Measurements from ENCODE around the gene CDC73.

CDC73 gene

DNA sequence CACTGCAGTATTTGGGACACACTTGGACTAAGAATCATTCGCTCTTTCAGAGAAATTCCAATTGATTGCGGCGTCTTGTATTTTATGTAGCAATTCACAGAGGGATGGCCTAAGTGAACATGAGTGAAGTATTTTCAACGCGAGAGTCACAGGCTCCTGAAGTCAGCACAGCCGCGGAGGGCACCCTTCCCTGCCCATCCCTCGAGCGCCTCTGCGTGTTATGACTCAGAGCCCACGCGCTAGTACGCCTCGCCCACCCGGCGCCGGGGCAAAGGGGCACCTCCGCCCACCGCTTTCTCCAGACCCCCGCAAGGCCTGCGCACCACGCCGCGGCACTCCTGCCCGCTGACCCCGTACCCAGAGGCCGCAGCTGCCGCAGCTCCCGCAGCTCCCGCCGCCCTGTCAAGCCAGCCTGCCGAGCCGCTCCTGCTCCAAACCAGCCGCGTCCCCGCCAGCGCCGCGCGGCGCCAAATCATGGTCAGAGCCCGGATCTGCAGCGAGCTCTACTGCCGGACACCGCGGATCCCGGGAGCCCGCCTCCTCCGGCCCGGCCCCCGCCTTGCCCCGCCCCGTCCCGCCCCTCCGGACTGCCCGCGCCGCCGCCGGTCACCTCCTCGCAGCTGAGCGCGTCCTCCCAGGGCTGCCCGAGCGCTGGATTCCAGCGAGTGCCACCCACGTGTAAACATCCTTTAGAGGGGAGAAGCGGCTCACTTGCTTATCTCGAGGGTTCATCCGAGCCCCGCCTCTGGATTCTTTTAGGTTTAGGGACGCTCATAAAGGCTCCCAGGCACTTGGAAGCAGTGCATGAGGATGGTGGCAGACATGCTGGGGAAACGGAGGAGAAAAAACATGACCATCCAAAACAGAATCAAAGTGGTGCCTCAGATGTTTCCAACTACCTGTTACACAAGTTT is 16.7 kb upstream of the CDC73 start, which contains the start of gene GLRX2:
Gene GLRX2, minus strand, starts transcription at position 508 of the 914 bp plus-strand sequence. Its CDS starts 32 bp downstream, at position 476.
- TF ChIP-seq, protein P1, sequence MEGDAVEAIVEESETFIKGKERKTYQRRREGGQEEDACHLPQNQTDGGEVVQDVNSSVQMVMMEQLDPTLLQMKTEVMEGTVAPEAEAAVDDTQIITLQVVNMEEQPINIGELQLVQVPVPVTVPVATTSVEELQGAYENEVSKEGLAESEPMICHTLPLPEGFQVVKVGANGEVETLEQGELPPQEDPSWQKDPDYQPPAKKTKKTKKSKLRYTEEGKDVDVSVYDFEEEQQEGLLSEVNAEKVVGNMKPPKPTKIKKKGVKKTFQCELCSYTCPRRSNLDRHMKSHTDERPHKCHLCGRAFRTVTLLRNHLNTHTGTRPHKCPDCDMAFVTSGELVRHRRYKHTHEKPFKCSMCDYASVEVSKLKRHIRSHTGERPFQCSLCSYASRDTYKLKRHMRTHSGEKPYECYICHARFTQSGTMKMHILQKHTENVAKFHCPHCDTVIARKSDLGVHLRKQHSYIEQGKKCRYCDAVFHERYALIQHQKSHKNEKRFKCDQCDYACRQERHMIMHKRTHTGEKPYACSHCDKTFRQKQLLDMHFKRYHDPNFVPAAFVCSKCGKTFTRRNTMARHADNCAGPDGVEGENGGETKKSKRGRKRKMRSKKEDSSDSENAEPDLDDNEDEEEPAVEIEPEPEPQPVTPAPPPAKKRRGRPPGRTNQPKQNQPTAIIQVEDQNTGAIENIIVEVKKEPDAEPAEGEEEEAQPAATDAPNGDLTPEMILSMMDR (IDR thresholded peaks at IDR 0.05; ENCODE audit: borderline replicate concordance, insufficient read depth, low read depth, low read length) = no peak
- H3K4me3 ChIP-seq (ENCODE audit: low read depth, low read length) = peak within 1 kb of the TSS; percentile 82

DNA sequence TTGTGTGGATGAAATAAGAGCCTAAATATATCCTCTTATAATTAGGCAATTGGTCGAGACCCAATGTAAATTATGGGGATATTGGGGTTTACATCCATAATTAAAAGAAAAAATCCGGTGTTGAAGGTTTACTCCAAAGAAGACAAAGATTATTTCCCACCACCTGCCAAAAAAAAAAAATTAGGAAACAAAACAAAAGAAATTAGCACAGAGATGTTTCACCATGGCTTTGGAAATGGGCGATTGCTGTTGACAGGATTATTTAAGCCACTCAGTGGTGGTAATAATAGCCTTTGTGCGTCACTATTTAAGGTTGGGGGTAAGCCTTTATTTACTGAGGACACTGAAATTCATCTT is 16.0 kb upstream of the CDC73 start:
- TF ChIP-seq, protein P1 (IDR thresholded peaks at IDR 0.05; ENCODE audit: borderline replicate concordance, insufficient read depth, low read depth, low read length) = no peak
- peak overlapping the region; percentile 82 for H3K4me3 ChIP-seq (ENCODE audit: low read depth, low read length)

DNA sequence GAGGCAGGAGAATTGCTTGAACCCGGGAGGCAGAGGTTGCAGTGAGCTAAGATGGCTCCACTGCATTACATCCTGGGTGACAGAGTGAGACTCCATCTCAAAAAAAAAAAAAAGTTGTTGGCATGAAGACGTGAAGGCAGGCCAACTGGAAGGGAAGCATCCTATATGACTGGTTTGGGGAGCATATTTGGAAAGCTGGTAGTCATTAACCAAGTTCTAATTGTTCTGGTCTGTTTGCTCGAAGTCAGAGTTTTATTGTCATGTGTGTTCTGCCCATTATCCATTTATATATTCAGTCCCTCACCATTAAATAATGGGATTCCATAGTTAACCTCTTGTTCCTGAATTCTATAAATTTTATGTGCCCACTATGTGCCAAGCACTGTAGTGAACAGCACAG is 13.4 kb upstream of the CDC73 start:
- TF ChIP-seq, protein P1 (IDR thresholded peaks at IDR 0.05; ENCODE audit: borderline replicate concordance, insufficient read depth, low read depth, low read length) = no peak
- no peak overlapping the region for H3K4me3 ChIP-seq (ENCODE audit: low read depth, low read length)

DNA sequence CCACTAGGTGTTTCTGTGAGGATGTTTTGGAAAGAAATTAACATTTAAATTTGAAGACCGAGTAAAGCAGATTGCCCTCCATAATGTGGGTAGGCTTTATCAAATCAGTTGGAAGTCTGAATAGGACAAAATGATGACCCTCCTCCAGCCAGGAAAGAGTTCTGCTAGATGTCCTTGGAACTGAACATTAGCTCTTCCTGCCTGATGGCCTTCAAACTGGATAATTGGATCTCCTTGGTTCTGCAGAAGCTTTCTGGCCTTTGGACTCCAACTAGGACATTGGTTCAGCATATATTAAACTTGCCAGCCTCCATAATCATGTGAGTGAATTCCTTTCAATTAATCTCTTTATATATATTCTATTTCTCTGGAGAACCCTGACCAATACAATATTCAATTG is 12.2 kb upstream of the CDC73 start:
- TF ChIP-seq, protein P1 (IDR thresholded peaks at IDR 0.05; ENCODE audit: borderline replicate concordance, insufficient read depth, low read depth, low read length) = no peak
- no peak overlapping the region for H3K4me3 ChIP-seq (ENCODE audit: low read depth, low read length)

DNA sequence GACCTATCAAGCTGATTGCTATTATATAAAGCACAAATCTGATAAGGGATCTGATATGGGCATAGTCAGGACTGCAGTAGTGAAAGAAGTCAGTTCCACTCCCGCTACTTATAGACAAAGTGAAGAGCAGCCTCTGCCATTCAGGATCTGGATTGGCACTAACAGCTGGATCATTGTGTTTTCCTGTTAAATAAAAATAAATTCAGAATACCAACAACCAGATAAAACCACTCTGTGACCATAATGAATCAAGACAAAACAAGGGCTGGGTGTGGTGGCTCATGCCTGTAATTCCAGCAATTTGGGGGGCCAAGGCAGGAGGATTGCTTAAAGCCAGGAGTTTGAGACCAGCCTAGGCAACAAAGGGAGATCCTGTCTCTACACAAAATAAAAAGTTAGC is 11.6 kb upstream of the CDC73 start:
- TF ChIP-seq, protein P1 (IDR thresholded peaks at IDR 0.05; ENCODE audit: borderline replicate concordance, insufficient read depth, low read depth, low read length) = no peak
- no peak overlapping the region for H3K4me3 ChIP-seq (ENCODE audit: low read depth, low read length)

DNA sequence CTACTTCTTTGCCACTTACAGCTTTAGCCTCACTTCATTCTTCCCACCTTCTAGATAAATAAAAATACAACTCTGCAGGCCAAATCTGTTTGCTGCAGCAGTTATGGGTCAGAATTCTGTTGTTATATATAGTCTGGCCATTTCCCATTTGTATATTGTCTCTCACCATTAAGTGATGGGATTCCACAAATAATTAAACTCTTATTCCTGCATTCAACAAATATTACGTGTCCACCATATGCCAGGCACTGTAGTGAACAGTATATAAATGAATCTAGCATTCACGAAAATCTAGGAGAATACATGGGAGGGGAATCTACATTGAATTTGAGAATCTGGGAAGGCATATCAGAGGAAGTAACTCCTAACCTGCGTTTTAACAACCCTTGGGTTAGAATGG is 11.0 kb upstream of the CDC73 start:
- TF ChIP-seq, protein P1 (IDR thresholded peaks at IDR 0.05; ENCODE audit: borderline replicate concordance, insufficient read depth, low read depth, low read length) = no peak
- H3K4me3 ChIP-seq (ENCODE audit: low read depth, low read length) = no peak overlapping the region

DNA sequence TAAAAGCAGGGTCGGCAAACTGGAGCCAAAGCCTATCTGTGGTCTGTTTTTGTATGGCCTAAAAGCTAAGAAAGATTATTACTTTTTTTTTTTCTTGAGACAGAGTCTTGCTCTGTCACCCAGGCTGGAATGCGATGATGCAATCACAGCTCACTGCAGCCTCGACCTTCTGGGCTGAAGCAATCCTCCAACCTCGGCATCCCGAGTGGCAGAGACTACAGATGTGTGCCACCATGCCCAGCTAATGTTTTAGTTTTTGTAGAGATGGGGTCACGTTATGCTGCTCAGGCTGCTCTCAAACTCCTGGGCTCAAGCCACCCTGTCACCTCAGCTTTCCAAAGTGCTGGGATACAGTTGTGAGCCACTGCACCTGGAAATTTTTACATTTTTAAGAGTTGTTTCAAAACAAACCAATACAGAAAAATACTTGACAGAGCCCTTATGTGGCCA is 10.2 kb upstream of the CDC73 start:
- no peak overlapping the region for H3K4me3 ChIP-seq (ENCODE audit: low read depth, low read length)
- TF ChIP-seq, protein P1 (IDR thresholded peaks at IDR 0.05; ENCODE audit: borderline replicate concordance, insufficient read depth, low read depth, low read length) = no peak

Measured in GM12875 (cell line).